ENCODE results near the gene ASAP2.

Gene ASAP2

GRCh38 chr2:9422321-9423099, 215.9 kb downstream of the ASAP2 start:
- DNase-seq: peak in 44 of 51 donors; percentile 19 to 77 (median 46)

GRCh38 chr2:9423100-9423921, 216.7 kb downstream of the ASAP2 start, which contains the start of the genes CPSF3 and ITGB1BP1:
Gene CPSF3, plus strand, starts transcription at chr2:9423654. Its CDS starts 120 bp downstream, at chr2:9423774.
Gene ITGB1BP1, minus strand, starts transcription at chr2:9423528. Its CDS starts 4,831 bp downstream, at chr2:9418697.
- peak; percentile 74 to 98 (median 95) for DNase-seq

- no peak for DNase-seq
These were observed 217.3 kb downstream of the ASAP2 start for GRCh38 chr2:9423922-9424272.

- no peak for DNase-seq
These were observed 218.0 kb downstream of the ASAP2 start for GRCh38 chr2:9424447-9425164.

- no peak for DNase-seq
These were observed 222.5 kb downstream of the ASAP2 start for GRCh38 chr2:9428965-9429577.

- peak in 1 of 51 donors; percentile 4 for DNase-seq
These were observed 224.0 kb downstream of the ASAP2 start for GRCh38 chr2:9430316-9431293.

- DNase-seq: no peak
These were observed 227.9 kb downstream of the ASAP2 start for GRCh38 chr2:9434489-9434888.

GRCh38 chr2:9439536-9439935, 232.9 kb downstream of the ASAP2 start:
- no peak for DNase-seq

- DNase-seq: peak in 2 of 51 donors; percentile 10 to 23
These were observed 233.6 kb downstream of the ASAP2 start for GRCh38 chr2:9440058-9440727.

GRCh38 chr2:9441556-9441955, 234.9 kb downstream of the ASAP2 start:
- peak in 1 of 51 donors; percentile 11 for DNase-seq

GRCh38 chr2:9443526-9443925, 236.9 kb downstream of the ASAP2 start:
- no peak for DNase-seq

GRCh38 chr2:9445089-9445488, 238.5 kb downstream of the ASAP2 start:
- DNase-seq: no peak

- DNase-seq: no peak
These were observed 244.6 kb downstream of the ASAP2 start for GRCh38 chr2:9451231-9451630.
